Cardiac septum (tissue), 1 donor: Measurements from ENCODE around the gene ZNF425. TPM values are rescaled to one million over a fixed set of nuclear protein-coding genes. Genes with fewer than 3 reads are reported as not detected.
"Not testable (repeated sequence)": the region's sequence is repeated elsewhere in the genome, so short reads cannot be mapped to it uniquely, and the experiment has no call there.

ENCODE experiments used
- DNase-seq: peaks from one replicate; pipeline ENCODE4 v3.0.0-alpha.2; 2020; ENCODE audit warnings: low spot score
- intact Hi-C: fragments of 100-400 bp; cut with DNase I; formaldehyde crosslinking; loops from one replicate; pipeline ENCODE4 v1.14.0; 2022
- total RNA-seq: library from RNA; stranded (reverse); fragmentation: NEBNext Ultra II Directional; extraction: Animal tissue kit (Norgen Biotek cat#: 25700); gene quantifications from one replicate; pipeline ENCODE4 v1.2.1, GENCODE V29; 2021
- donor health status: DM: no; HTN: no; CAD: no.

ZNF425 gene
- total RNA-seq, 1 donor from 2014 or later = 0.78 TPM

- DNase-seq = no peak
- intact Hi-C loops = no loop called here
Observed at GRCh38 chr7:149085866-149086265, 40.3 kb downstream of the ZNF425 start.

GRCh38 chr7:149084407-149084806 lies 41.7 kb downstream of the ZNF425 start:
- no peak for DNase-seq
- intact Hi-C loops = no loop called here

GRCh38 chr7:149081914-149082313 lies 44.2 kb downstream of the ZNF425 start:
- DNase-seq = no peak
- intact Hi-C loops = no loop called here

- intact Hi-C loops = no loop called here
- no peak for DNase-seq
Observed at GRCh38 chr7:149077594-149077993, 48.5 kb downstream of the ZNF425 start.

GRCh38 chr7:149075286-149075685 lies 50.8 kb downstream of the ZNF425 start:
- intact Hi-C loops = no loop called here
- peak; percentile 36 for DNase-seq

- intact Hi-C loops = no loop called here
Observed at GRCh38 chr7:149074116-149074885, 51.8 kb downstream of the ZNF425 start.

GRCh38 chr7:149072438-149072775 lies 53.7 kb downstream of the ZNF425 start:
- intact Hi-C loops = no loop called here

More at GRCh38 chr7:149074116-149074885, 51.8 kb downstream of the ZNF425 start:
- no peak for DNase-seq

GRCh38 chr7:149071641-149072437 lies 54.3 kb downstream of the ZNF425 start:
- intact Hi-C loops = no loop called here
- peak; percentile 76 for DNase-seq

More at GRCh38 chr7:149072438-149072775, 53.7 kb downstream of the ZNF425 start:
- DNase-seq = peak; percentile 56

- peak; percentile 73 for DNase-seq
- intact Hi-C loops = no loop called here
Observed at GRCh38 chr7:149071182-149071635, 54.9 kb downstream of the ZNF425 start.

- intact Hi-C loops = no loop called here
- DNase-seq = peak; percentile 58
Observed at GRCh38 chr7:149070372-149071125, 55.6 kb downstream of the ZNF425 start.

GRCh38 chr7:149067869-149068268 lies 58.3 kb downstream of the ZNF425 start:
- intact Hi-C loops = no loop called here
- DNase-seq = no peak

- intact Hi-C loops = no loop called here
- DNase-seq = no peak
Observed at GRCh38 chr7:149063476-149063875, 62.6 kb downstream of the ZNF425 start.

- intact Hi-C loops = not testable (repeated sequence)
Observed at GRCh38 chr7:149062217-149062899, 63.8 kb downstream of the ZNF425 start.

GRCh38 chr7:149060156-149060555 lies 66.0 kb downstream of the ZNF425 start:
- intact Hi-C loops = no loop called here
- no peak for DNase-seq

More at GRCh38 chr7:149062217-149062899, 63.8 kb downstream of the ZNF425 start:
- DNase-seq = not testable (repeated sequence)

- DNase-seq = no peak
- intact Hi-C loops = no loop called here
Observed at GRCh38 chr7:149053885-149054284, 72.2 kb downstream of the ZNF425 start.

GRCh38 chr7:149053384-149053783 lies 72.7 kb downstream of the ZNF425 start:
- intact Hi-C loops = no loop called here
- no peak for DNase-seq
